Liver (tissue), 9 donors: Measurements from ENCODE around the gene MPRIP. TPM values are rescaled to one million over a fixed set of nuclear protein-coding genes. Genes with fewer than 3 reads are reported as not detected.

ENCODE experiments used
- DNase-seq: peaks from one replicate; pipeline ENCODE4 v3.0.0-alpha.2; 2017; ENCODE audit warnings: low spot score
- H3K27ac ChIP-seq, 2 donors: one replicate each; pipeline ENCODE4 v1.7.0; 2013; ENCODE audit warnings: inconsistent platforms in 2 of 2, low read length in 2 of 2, control low read depth in 1 of 2, low read depth in 1 of 2, mild to moderate bottlenecking in 1 of 2
- H3K27me3 ChIP-seq, 4 donors: one replicate each; pipeline versions ENCODE4 v1.6.1 to v1.7.0; 2013; ENCODE audit warnings: low read length in 3 of 4, inconsistent platforms in 1 of 4, mild to moderate bottlenecking in 1 of 4, moderate library complexity in 1 of 4; ENCODE audit not compliant: control insufficient read depth in 4 of 4, insufficient read depth in 4 of 4
- H3K36me3 ChIP-seq, 4 donors: one replicate each; pipeline versions ENCODE4 v1.6.1 to v1.7.0; 2013; ENCODE audit warnings: low read length in 3 of 4, mild to moderate bottlenecking in 3 of 4, low read depth in 1 of 4, moderate library complexity in 1 of 4; ENCODE audit not compliant: control insufficient read depth in 4 of 4, insufficient read depth in 3 of 4
- H3K4me1 ChIP-seq, 4 donors: one replicate each; pipeline versions ENCODE4 v1.6.1 to v1.7.0; 2013; ENCODE audit warnings: low read length in 3 of 4, mild to moderate bottlenecking in 3 of 4, moderate library complexity in 1 of 4; ENCODE audit not compliant: control insufficient read depth in 4 of 4, insufficient read depth in 4 of 4
- H3K4me3 ChIP-seq, 3 donors: one replicate each; pipeline versions ENCODE4 v1.6.1 to v1.7.0; 2013; ENCODE audit warnings: low read length in 3 of 3, control low read depth in 1 of 3, low read depth in 1 of 3, mild to moderate bottlenecking in 1 of 3
- H3K9ac ChIP-seq, 2 donors: one replicate each; pipeline ENCODE4 v1.7.0; 2013; ENCODE audit warnings: low read length in 2 of 2, mild to moderate bottlenecking in 2 of 2, moderate library complexity in 2 of 2, control low read depth in 1 of 2, low read depth in 1 of 2
- H3K9me3 ChIP-seq, 4 donors: one replicate each; pipeline versions ENCODE4 v1.6.1 to v1.7.0; 2013; ENCODE audit warnings: low read length in 3 of 4; ENCODE audit not compliant: control insufficient read depth in 4 of 4
- ATF3 ChIP-seq: IDR thresholded peaks from 2 replicates; pipeline ENCODE4 v1.6.1; 2016; ENCODE audit warnings: antibody characterized with exemption
- CTCF ChIP-seq: fragments of 150-350 bp; IDR thresholded peaks from 2 replicates; pipeline ENCODE4 v1.5.1; 2017; ENCODE audit warnings: improper control_type of control experiment, low read depth, low read length; ENCODE audit not compliant: missing input control
- EGR1 ChIP-seq, 2 donors: IDR thresholded peaks; 2 replicates each; pipeline ENCODE4 v1.6.1; 2016 to 2018; ENCODE audit warnings: antibody characterized with exemption in 2 of 2, low read depth in 2 of 2
- FOXA1 ChIP-seq: IDR thresholded peaks from 2 replicates; pipeline ENCODE4 v1.6.1; 2016; ENCODE audit warnings: antibody characterized with exemption
- FOXA2 ChIP-seq: IDR thresholded peaks from 2 replicates; pipeline ENCODE4 v1.6.1; 2016; ENCODE audit warnings: antibody characterized with exemption
- GABPA ChIP-seq, 2 donors: IDR thresholded peaks in 1 of 2; conservative IDR thresholded peaks in 1 of 2; 2 replicates each; pipeline ENCODE4 v1.6.1; 2016; ENCODE audit warnings: antibody characterized with exemption in 2 of 2, mild to moderate bottlenecking in 1 of 2, moderate library complexity in 1 of 2
- HNF4A ChIP-seq, 2 donors: conservative IDR thresholded peaks; 2 replicates each; pipeline ENCODE4 v1.6.1; 2016; ENCODE audit warnings: antibody characterized with exemption in 2 of 2, mild to moderate bottlenecking in 2 of 2
- HNF4G ChIP-seq: IDR thresholded peaks from 2 replicates; pipeline ENCODE4 v1.6.1; 2016; ENCODE audit warnings: antibody characterized with exemption
- JUND ChIP-seq, 2 donors: IDR thresholded peaks; 2 replicates each; pipeline ENCODE4 v1.6.1; 2016; ENCODE audit warnings: antibody characterized with exemption in 2 of 2
- MAX ChIP-seq: IDR thresholded peaks from 2 replicates; pipeline ENCODE4 v1.6.1; 2016; ENCODE audit warnings: antibody characterized with exemption
- NR2F2 ChIP-seq: IDR thresholded peaks from 2 replicates; pipeline ENCODE4 v1.6.1; 2016; ENCODE audit warnings: antibody characterized with exemption
- RAD21 ChIP-seq, 2 donors: IDR thresholded peaks; 2 replicates each; pipeline ENCODE4 v1.6.1; 2016; ENCODE audit warnings: antibody characterized with exemption in 2 of 2, mild to moderate bottlenecking in 2 of 2
- REST ChIP-seq: IDR thresholded peaks from 2 replicates; pipeline ENCODE4 v1.6.1; 2016; ENCODE audit warnings: antibody characterized with exemption, mild to moderate bottlenecking
- RXRA ChIP-seq, 2 donors: IDR thresholded peaks; 2 replicates each; pipeline ENCODE4 v1.6.1; 2017 to 2018; ENCODE audit warnings: antibody characterized with exemption in 2 of 2, mild to moderate bottlenecking in 1 of 2
- SP1 ChIP-seq: IDR thresholded peaks from 2 replicates; pipeline ENCODE4 v1.6.1; 2018; ENCODE audit warnings: antibody characterized with exemption, mild to moderate bottlenecking
- TAF1 ChIP-seq: conservative IDR thresholded peaks from 2 replicates; pipeline ENCODE4 v1.6.1; 2016; ENCODE audit warnings: antibody characterized with exemption, mild to moderate bottlenecking
- YY1 ChIP-seq: IDR thresholded peaks from 2 replicates; pipeline ENCODE4 v1.6.1; 2016; ENCODE audit warnings: antibody characterized with exemption, mild to moderate bottlenecking
- WGBS: extraction: QIAGEN DNeasy Blood & Tissue Kit; methylation state at CpG from one replicate; pipeline ENCODE4 v1.1.7; 2013; 5-methylcytosine and 5-hydroxymethylcytosine counted together
- polyA plus RNA-seq, 2 donors: library from polyadenylated mRNA; stranded (reverse) in 1 of 2; unstranded in 1 of 2; fragments of 200-250 nt in 1 of 2; fragments of >200 nt in 1 of 2; fragmentation: Nextera tagmentation in 1 of 2; extraction: Ambion mirVana in 1 of 2; gene quantifications; one replicate each; pipeline versions ENCODE4 v1.2.1 to v1.2.3, GENCODE V29; 2013 to 2015
- total RNA-seq, 2 donors: library from RNA; depleted of rRNA; stranded (reverse); fragments of >200 nt; gene quantifications; one replicate each; pipeline ENCODE4 v1.2.3, GENCODE V29; 2014
- TF ChIP-seq, protein P1 (sequence below): IDR thresholded peaks from 2 replicates; pipeline ENCODE4 v1.6.1; 2016; ENCODE audit warnings: antibody characterized with exemption
- donor health status: healthy.
- donor health status: healthy.
- donor health status: healthy.
- donor health status: healthy.
- donor health status: healthy.

The MPRIP gene
- total and polyA plus RNA-seq, 4 donors: 21.2 to 61.9 (median 34.7) TPM

DNA sequence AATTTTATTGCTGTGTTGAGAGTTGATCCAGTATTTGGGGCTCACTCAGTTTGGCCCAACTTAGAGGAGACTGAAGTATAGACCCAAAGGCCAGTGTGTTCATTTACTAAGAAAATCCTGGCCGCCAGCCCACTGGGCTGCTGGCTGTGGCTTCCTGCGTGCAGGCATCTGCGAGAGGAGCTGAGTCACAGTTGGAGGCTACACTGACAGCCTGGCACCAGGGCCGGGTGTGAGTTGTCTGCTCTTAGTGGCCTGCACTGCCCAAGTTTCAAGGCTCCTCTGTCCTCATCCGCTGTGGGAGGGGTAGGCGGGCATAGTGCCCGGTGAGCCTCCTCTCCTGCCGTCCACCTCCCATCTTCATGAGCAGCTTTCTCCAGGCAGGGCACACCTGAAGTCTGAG is 109.7 kb downstream of the MPRIP start:
- Histone ChIP-seq H3K9me3 (no peaks in the 10 kb centered on the region), H3K4me3 (no peak overlapping the region), H3K36me3 (peaks cover 10 to 46% (median 18%) of the 10 kb centered on the region in 4 donors), H3K4me1 (peaks cover 7 to 36% (median 27%) of the 10 kb centered on the region in 4 donors), H3K9ac (no peak overlapping the region), H3K27ac (peak overlapping the region; percentile 35 to 57), H3K27me3 (no peaks in the 10 kb centered on the region)
- no peak for TF ChIP-seq REST
- no peak for TF ChIP-seq FOXA1
- no peak for TF ChIP-seq TAF1
- peak; percentile 43 for TF ChIP-seq SP1
- TF ChIP-seq EGR1 (IDR thresholded peaks at IDR 0.05; ENCODE audit: low read depth in 2 of 2): no peak
- no peak for TF ChIP-seq GABPA (IDR thresholded peaks at IDR 0.05 in 1 of 2, conservative IDR thresholded peaks at IDR 0.05 in 1 of 2)
- no peak for TF ChIP-seq HNF4G
- TF ChIP-seq JUND (IDR thresholded peaks at IDR 0.05): peak; percentile 31 to 72
- peak; percentile 58 to 64 for TF ChIP-seq RAD21 (IDR thresholded peaks at IDR 0.05)
- peak; percentile 31 to 66 for TF ChIP-seq HNF4A (conservative IDR thresholded peaks at IDR 0.05)
- no peak for TF ChIP-seq ATF3
- TF ChIP-seq NR2F2: no peak
- TF ChIP-seq MAX: no peak
- TF ChIP-seq CTCF: no peak
- TF ChIP-seq FOXA2: no peak
- TF ChIP-seq YY1: no peak
- TF ChIP-seq RXRA (IDR thresholded peaks at IDR 0.05): peak in 1 of 2 donors; percentile 81
- TF ChIP-seq, protein P1, sequence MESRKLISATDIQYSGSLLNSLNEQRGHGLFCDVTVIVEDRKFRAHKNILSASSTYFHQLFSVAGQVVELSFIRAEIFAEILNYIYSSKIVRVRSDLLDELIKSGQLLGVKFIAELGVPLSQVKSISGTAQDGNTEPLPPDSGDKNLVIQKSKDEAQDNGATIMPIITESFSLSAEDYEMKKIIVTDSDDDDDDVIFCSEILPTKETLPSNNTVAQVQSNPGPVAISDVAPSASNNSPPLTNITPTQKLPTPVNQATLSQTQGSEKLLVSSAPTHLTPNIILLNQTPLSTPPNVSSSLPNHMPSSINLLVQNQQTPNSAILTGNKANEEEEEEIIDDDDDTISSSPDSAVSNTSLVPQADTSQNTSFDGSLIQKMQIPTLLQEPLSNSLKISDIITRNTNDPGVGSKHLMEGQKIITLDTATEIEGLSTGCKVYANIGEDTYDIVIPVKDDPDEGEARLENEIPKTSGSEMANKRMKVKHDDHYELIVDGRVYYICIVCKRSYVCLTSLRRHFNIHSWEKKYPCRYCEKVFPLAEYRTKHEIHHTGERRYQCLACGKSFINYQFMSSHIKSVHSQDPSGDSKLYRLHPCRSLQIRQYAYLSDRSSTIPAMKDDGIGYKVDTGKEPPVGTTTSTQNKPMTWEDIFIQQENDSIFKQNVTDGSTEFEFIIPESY: no peak
- 46% methylated on average over 8 of the region's 8 CpGs for WGBS
- DNase-seq: no peak
